DND-41 (cell line): ENCODE measurements around the gene TGM2.

Source experiments
- CTCF ChIP-seq: IDR thresholded peaks from 2 replicates; pipeline ENCODE4 v1.5.1; 2012; ENCODE audit warnings: borderline replicate concordance, low read length, moderate library complexity, mild to moderate bottlenecking; ENCODE audit not compliant: poor library complexity, severe bottlenecking; ENCODE audit errors: extremely low read depth
- EZH2 ChIP-seq: IDR thresholded peaks from 3 replicates; pipeline ENCODE4 v1.6.1; 2012; ENCODE audit warnings: borderline replicate concordance, low read depth, mild to moderate bottlenecking, moderate library complexity, low read length, inconsistent platforms; ENCODE audit not compliant: severe bottlenecking

GRCh38 chr20:38156888-38157634 is 8.0 kb downstream of the TGM2 start:
- TF ChIP-seq CTCF (no peak), EZH2 (no peak)
